Subcutaneous abdominal adipose tissue (tissue), 5 donors: ENCODE measurements around the gene NXPE2.

Source experiments
- H3K27ac ChIP-seq: one replicate; pipeline ENCODE4 v1.7.0; 2013; ENCODE audit warnings: low read depth, mild to moderate bottlenecking, inconsistent platforms, low read length, moderate library complexity
- H3K27me3 ChIP-seq, 5 donors: one replicate each; pipeline ENCODE4 v1.7.0; 2013; ENCODE audit warnings: low read length in 5 of 5, inconsistent platforms in 1 of 5; ENCODE audit not compliant: control insufficient read depth in 5 of 5, insufficient read depth in 4 of 5
- H3K36me3 ChIP-seq, 5 donors: one replicate each; pipeline ENCODE4 v1.7.0; 2013; ENCODE audit warnings: low read length in 5 of 5; ENCODE audit not compliant: control insufficient read depth in 5 of 5, insufficient read depth in 5 of 5
- H3K4me1 ChIP-seq, 5 donors: one replicate each; pipeline ENCODE4 v1.7.0; 2013; ENCODE audit warnings: low read length in 5 of 5, mild to moderate bottlenecking in 3 of 5, moderate library complexity in 1 of 5; ENCODE audit not compliant: control insufficient read depth in 5 of 5, insufficient read depth in 5 of 5
- H3K4me3 ChIP-seq, 5 donors: one replicate each; pipeline ENCODE4 v1.7.0; 2013; ENCODE audit warnings: low read length in 5 of 5, low read depth in 1 of 5
- H3K9ac ChIP-seq, 5 donors: one replicate each; pipeline ENCODE4 v1.7.0; 2013; ENCODE audit warnings: low read length in 5 of 5, mild to moderate bottlenecking in 4 of 5, moderate library complexity in 3 of 5
- H3K9me3 ChIP-seq, 5 donors: one replicate each; pipeline ENCODE4 v1.7.0; 2013; ENCODE audit warnings: low read length in 5 of 5; ENCODE audit not compliant: control insufficient read depth in 5 of 5
- donor health status: healthy.
- donor health status: healthy.
- donor health status: healthy.
- donor health status: healthy.
- donor health status: healthy.

The NXPE2 gene

GRCh38 chr11:114736806-114737205 lies 58.5 kb downstream of the NXPE2 start:
- Histone ChIP-seq H3K9ac (no peak overlapping the region), H3K9me3 (peaks cover 0 to 6% (median under 1%) of the 10 kb centered on the region in 5 donors), H3K27ac (no peak overlapping the region), H3K4me3 (no peak overlapping the region), H3K27me3 (no peaks in the 10 kb centered on the region), H3K36me3 (no peaks in the 10 kb centered on the region), H3K4me1 (no peaks in the 10 kb centered on the region)

DNA sequence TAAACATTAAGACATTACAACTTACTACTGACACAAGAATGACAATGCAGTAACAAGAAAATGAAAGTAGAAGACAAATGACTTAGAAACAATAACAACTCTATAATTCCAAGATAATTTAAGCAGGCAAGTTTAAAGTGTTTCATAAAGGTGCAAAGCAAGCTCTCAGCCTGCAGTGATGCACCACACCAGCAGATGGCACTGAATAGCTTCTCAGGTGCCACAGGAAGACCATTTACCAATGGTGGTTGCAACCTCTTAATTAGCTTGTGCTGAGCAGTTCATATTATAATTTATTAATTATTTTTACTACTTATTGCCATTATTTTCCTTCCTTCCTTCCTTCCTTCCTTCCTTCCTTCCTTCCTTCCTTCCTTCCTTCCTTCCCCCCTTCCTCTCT lies 60.6 kb downstream of the NXPE2 start:
- Histone ChIP-seq H3K36me3 (no peaks in the 10 kb centered on the region), H3K27me3 (no peaks in the 10 kb centered on the region), H3K9me3 (peaks cover 0 to 10% (median 5%) of the 10 kb centered on the region in 5 donors), H3K27ac (no peak overlapping the region), H3K9ac (no peak overlapping the region), H3K4me1 (no peaks in the 10 kb centered on the region), H3K4me3 (no peak overlapping the region)

DNA sequence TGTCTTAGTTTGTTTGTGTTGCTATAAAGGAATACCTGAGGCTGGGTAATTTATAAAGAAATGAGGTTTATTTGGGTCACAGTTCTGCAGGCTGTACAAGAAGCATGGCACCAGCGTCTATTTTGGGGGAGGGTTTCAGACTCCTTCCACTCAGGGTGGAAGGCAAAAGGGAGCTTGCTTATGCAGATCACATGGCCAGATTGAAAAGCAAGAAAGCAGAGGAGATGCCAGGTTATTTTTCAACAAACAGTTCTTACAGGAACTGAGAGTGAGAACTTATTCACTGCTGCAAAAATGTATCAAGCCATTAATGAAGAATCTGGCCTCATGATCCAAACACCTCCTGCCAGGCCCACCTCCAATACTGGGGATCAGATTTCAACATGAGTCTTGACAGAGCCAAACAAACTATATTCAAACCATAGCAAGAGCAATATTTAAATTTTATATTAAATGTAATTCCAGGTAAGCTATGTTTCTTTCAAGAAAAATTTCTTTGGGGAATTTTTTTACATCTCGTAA lies 66.9 kb downstream of the NXPE2 start:
- Histone ChIP-seq H3K9me3 (peaks cover 0 to 10% (median 5%) of the 10 kb centered on the region in 5 donors), H3K27ac (no peak overlapping the region), H3K4me3 (no peak overlapping the region), H3K9ac (no peak overlapping the region), H3K36me3 (no peaks in the 10 kb centered on the region), H3K4me1 (no peaks in the 10 kb centered on the region), H3K27me3 (peaks cover 0 to 7% (median 0%) of the 10 kb centered on the region in 5 donors)

- H3K4me1 ChIP-seq, result no peaks in the 10 kb centered on the region
- no peak overlapping the region for H3K4me3 ChIP-seq
- H3K27ac ChIP-seq, result no peak overlapping the region
- no peak overlapping the region for H3K9ac ChIP-seq
- peaks cover 0 to 8% (median 5%) of the 10 kb centered on the region in 5 donors for H3K9me3 ChIP-seq
- H3K36me3 ChIP-seq, result no peaks in the 10 kb centered on the region
- H3K27me3 ChIP-seq, result peaks cover 0 to 7% (median 0%) of the 10 kb centered on the region in 5 donors
Measured at GRCh38 chr11:114746013-114746412, 67.7 kb downstream of the NXPE2 start.
